Measurements from ENCODE around the gene CYP3A5.

DNA sequence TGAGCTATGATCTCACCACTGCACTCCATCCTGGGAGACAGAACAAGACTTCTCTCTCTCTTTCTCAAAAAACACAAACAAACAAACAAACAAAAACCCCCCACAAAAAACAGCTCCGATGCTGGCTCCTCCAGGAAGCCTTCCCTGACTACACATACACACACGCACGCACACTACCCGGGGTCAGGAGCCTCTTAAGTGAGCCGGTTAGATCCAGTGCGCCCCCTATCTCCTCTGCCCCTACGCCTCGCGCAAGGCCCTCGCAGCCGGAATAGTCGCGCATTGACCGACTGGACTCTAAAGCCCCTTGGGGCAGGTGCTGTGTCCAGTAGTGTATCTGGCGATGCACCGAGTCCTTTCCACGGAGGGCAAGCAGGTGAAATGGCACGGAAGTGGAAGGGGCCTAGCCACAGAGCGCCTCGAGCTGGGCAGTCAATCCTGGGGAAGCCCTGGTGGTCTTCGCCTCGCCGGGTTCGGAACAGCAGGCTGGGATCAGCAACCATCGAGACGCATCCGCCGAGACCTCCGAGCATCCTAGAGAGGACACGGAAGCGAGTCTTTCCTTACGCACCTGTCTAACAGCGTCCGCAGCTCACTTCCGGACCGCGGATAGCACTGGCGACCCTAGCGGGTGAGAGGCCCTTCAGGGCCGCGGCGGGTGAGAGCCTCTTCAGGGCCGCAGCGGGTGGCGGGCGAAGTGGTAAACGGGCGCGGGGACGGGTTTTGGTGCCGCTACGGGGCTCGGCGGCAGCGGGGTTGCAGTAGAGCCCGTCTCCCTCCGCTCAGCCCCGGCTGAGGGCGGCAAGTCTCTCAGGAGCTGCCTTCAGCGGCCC lies 63.2 kb downstream of the CYP3A5 start, which contains the start of gene ZSCAN25:
- TF ChIP-seq CTCF (IDR thresholded peaks at IDR 0.05) (no peak), POLR2A (IDR thresholded peaks at IDR 0.05) (no peak)
